B cell (primary cell): Measurements from ENCODE around the gene LRRN4. TPM values are rescaled to one million over a fixed set of nuclear protein-coding genes. Genes with fewer than 3 reads are reported as not detected.

Experiments
- ATAC-seq: fragments of 200-7000 bp; cut with Tn5 transposase; one replicate; pipeline ENCODE4 v1.10.0; 2021; ENCODE audit warnings: low read depth, mild to moderate bottlenecking, moderate number of reproducible peaks, moderate library complexity
- CTCF ChIA-PET: fragments of 350-600 bp; sonication (Branson Sonifier 250); formaldehyde crosslinking; loops from one replicate; lab custom pipeline; 2021; ENCODE audit warnings: antibody characterized with exemption, inconsistent platforms; lab: Charles Lee
- POLR2A ChIA-PET: fragments of 350-600 bp; sonication (Branson Sonifier 250); formaldehyde crosslinking; loops from one replicate; lab custom pipeline; 2021; ENCODE audit warnings: antibody characterized with exemption; lab: Charles Lee
- DNase-seq: peaks from one replicate; pipeline ENCODE4 v3.0.0; 2013
- H2AFZ ChIP-seq: 2 replicates; pipeline ENCODE4 v1.6.1; 2012; ENCODE audit warnings: mild to moderate bottlenecking, low read depth, low read length; ENCODE audit not compliant: insufficient read depth, poor library complexity, severe bottlenecking
- H3K27ac ChIP-seq, 2 donors: 1 replicate in 1 of 2; 2 replicates in 1 of 2; pipeline ENCODE4 v1.5.1; 2012 to 2013; ENCODE audit warnings: low read length in 2 of 2, mild to moderate bottlenecking in 2 of 2, moderate library complexity in 1 of 2
- H3K27me3 ChIP-seq, 4 experiments: fragments of 200-600 bp in 1 of 4; sonication (generic) in 1 of 4; replicated peaks in 1 of 4; 1 replicate in 2 of 4; 2 replicates in 2 of 4; pipeline versions ENCODE4 v1.6.1 to v1.7.0; 2013 to 2016; ENCODE audit warnings: low read length in 3 of 4, mild to moderate bottlenecking in 2 of 4, mixed read lengths in 1 of 4, moderate library complexity in 1 of 4; ENCODE audit not compliant: insufficient read depth in 4 of 4, control insufficient read depth in 3 of 4; ENCODE audit errors: control extremely low read depth in 1 of 4
- H3K36me3 ChIP-seq, 2 experiments: replicated peaks in 1 of 2; 1 replicate in 1 of 2; 2 replicates in 1 of 2; pipeline versions ENCODE4 v1.6.1 to v1.7.1; 2013; ENCODE audit warnings: low read length in 1 of 2; ENCODE audit not compliant: insufficient read depth in 2 of 2, control insufficient read depth in 1 of 2; ENCODE audit errors: control extremely low read depth in 1 of 2, extremely low read depth in 1 of 2
- H3K4me1 ChIP-seq, 2 donors: fragments of 200-600 bp in 1 of 2; sonication (generic) in 1 of 2; 1 replicate in 1 of 2; 2 replicates in 1 of 2; pipeline versions ENCODE4 v1.5.1 to v1.6.1; 2013 to 2017; ENCODE audit warnings: low read length in 2 of 2; ENCODE audit not compliant: control insufficient read depth in 2 of 2, insufficient read depth in 2 of 2
- H3K4me2 ChIP-seq: replicated peaks from 2 replicates; pipeline ENCODE3; 2012; ENCODE audit warnings: mild to moderate bottlenecking, low read depth, low read length; ENCODE audit not compliant: poor library complexity, severe bottlenecking
- H3K4me3 ChIP-seq, 5 experiments: fragments of 200-600 bp in 1 of 5; sonication (generic) in 1 of 5; 1 replicate in 3 of 5; 2 replicates in 2 of 5; pipeline versions ENCODE4 v1.5.1 to v1.7.0; 2011 to 2016; ENCODE audit warnings: low read length in 4 of 5, mild to moderate bottlenecking in 4 of 5, low read depth in 2 of 5, control low read depth in 1 of 5, moderate library complexity in 1 of 5; ENCODE audit not compliant: insufficient read depth in 1 of 5; ENCODE audit errors: control extremely low read depth in 1 of 5, extremely low read depth in 1 of 5
- H3K79me2 ChIP-seq: fragments of 200-600 bp; sonication (generic); one replicate; pipeline ENCODE4 v1.6.0; 2016; ENCODE audit warnings: low read length; ENCODE audit not compliant: control insufficient read depth, insufficient read depth
- H3K9ac ChIP-seq: fragments of 200-600 bp; sonication (generic); 2 replicates; pipeline ENCODE4 v1.6.1; 2017; ENCODE audit warnings: mild to moderate bottlenecking, low read length, moderate library complexity
- H3K9me3 ChIP-seq, 3 donors: one replicate each; pipeline versions ENCODE4 v1.6.1 to v1.7.1; 2013; ENCODE audit warnings: low read length in 2 of 3; ENCODE audit not compliant: control insufficient read depth in 2 of 3, insufficient read depth in 1 of 3; ENCODE audit errors: control extremely low read depth in 1 of 3
- H4K20me1 ChIP-seq: 2 replicates; pipeline ENCODE4 v1.6.0; 2012; ENCODE audit warnings: mild to moderate bottlenecking, low read length; ENCODE audit not compliant: insufficient read depth, control insufficient read depth, poor library complexity, severe bottlenecking
- H3K27ac Mint-ChIP-seq: one replicate; pipeline ENCODE4 v1.8.0; 2021; ENCODE audit warnings: mixed read lengths
- H3K27me3 Mint-ChIP-seq: one replicate; pipeline ENCODE4 v1.8.0; 2021; ENCODE audit warnings: mixed read lengths
- H3K4me1 Mint-ChIP-seq: one replicate; pipeline ENCODE4 v1.8.0; 2021; ENCODE audit warnings: mixed read lengths
- H3K4me3 Mint-ChIP-seq: one replicate; pipeline ENCODE4 v1.8.0; 2021; ENCODE audit warnings: mixed read lengths
- H3K9me3 Mint-ChIP-seq: one replicate; pipeline ENCODE4 v1.8.0; 2022; ENCODE audit warnings: mixed read lengths; ENCODE audit not compliant: insufficient read depth
- EZH2 ChIP-seq: IDR thresholded peaks from 2 replicates; pipeline ENCODE4 v1.6.1; 2012; ENCODE audit warnings: borderline replicate concordance, low read depth, mild to moderate bottlenecking, moderate library complexity, low read length; ENCODE audit not compliant: insufficient read depth, poor library complexity, severe bottlenecking
- WGBS: methylation state at CpG from one replicate; pipeline ENCODE4 v1.1.5; 2013; ENCODE audit warnings: missing lambda C conversion rate; ENCODE audit not compliant: insufficient coverage; 5-methylcytosine and 5-hydroxymethylcytosine counted together
- intact Hi-C: fragments of 100-400 bp; cut with micrococcal nuclease; formaldehyde crosslinking; loops from one replicate; pipeline ENCODE4 v1.10.0; 2022
- polyA plus RNA-seq: library from polyadenylated mRNA; depleted of rRNA; stranded (reverse); fragments of >200 nt; gene quantifications from 2 replicates; pipeline ENCODE4 v1.2.3, GENCODE V29; 2012
- total RNA-seq, 2 donors: library from RNA; stranded (reverse); fragments of 120-200 nt in 1 of 2; gene quantifications; 1 replicate in 1 of 2; 2 replicates in 1 of 2; pipeline versions ENCODE4 v1.2.3 to v1.2.4, GENCODE V29; 2013 to 2022
- TF ChIP-seq, protein P1 (sequence below): fragments of 200-600 bp; IDR thresholded peaks from one replicate; pipeline ENCODE4 v1.8.0; 2022; ENCODE audit warnings: antibody characterized with exemption, mild to moderate bottlenecking

LRRN4 gene
- total and polyA plus RNA-seq, 2 donors (not counting 1 experiment from before 2014, with no cell fraction given) = not detected

DNA sequence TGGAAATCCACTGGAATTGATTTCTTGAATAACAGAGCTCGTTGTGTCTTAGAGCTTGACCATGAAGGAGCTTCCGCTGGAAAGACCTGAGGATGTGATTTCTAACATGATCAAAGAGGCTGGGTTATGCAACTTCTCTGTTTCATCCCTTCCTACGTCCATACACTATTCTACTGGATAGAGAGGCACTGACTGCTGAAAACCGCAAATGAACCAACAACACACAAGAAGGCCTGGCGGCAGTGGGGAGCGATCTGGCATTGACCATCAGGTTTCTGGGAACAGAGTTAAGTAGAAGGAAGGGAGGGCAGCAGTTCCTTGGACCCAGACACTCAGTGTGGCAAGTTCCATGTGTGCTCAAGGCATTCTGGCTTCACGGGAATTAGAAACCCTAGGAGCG is 13.3 kb downstream of the LRRN4 start:
- H3K9me3 ChIP-seq = peaks cover 0 to 9% (median 0%) of the 10 kb centered on the region in 3 donors
- no peaks in the 10 kb centered on the region for H3K27me3 ChIP-seq
- ChIA-PET POLR2A (no interaction called here), CTCF (no interaction called here)
- H3K27ac ChIP-seq = no peak overlapping the region
- H3K79me2 ChIP-seq = no peaks in the 10 kb centered on the region
- H3K4me1 ChIP-seq = no peaks in the 10 kb centered on the region
- no peak for TF ChIP-seq EZH2
- TF ChIP-seq, protein P1, sequence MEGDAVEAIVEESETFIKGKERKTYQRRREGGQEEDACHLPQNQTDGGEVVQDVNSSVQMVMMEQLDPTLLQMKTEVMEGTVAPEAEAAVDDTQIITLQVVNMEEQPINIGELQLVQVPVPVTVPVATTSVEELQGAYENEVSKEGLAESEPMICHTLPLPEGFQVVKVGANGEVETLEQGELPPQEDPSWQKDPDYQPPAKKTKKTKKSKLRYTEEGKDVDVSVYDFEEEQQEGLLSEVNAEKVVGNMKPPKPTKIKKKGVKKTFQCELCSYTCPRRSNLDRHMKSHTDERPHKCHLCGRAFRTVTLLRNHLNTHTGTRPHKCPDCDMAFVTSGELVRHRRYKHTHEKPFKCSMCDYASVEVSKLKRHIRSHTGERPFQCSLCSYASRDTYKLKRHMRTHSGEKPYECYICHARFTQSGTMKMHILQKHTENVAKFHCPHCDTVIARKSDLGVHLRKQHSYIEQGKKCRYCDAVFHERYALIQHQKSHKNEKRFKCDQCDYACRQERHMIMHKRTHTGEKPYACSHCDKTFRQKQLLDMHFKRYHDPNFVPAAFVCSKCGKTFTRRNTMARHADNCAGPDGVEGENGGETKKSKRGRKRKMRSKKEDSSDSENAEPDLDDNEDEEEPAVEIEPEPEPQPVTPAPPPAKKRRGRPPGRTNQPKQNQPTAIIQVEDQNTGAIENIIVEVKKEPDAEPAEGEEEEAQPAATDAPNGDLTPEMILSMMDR = no peak
- 100% methylated on average over 5 of the region's 8 CpGs for WGBS
- H3K4me3 ChIP-seq = no peak overlapping the region
- H3K4me1 Mint-ChIP-seq = no peaks in the 10 kb centered on the region
- H4K20me1 ChIP-seq = no peaks in the 10 kb centered on the region
- H3K4me2 ChIP-seq = no peak overlapping the region
- no peak overlapping the region for H3K9ac ChIP-seq
- H3K4me3 Mint-ChIP-seq = no peak overlapping the region
- ATAC-seq (no peak), DNase-seq (no peak)
- no peaks in the 10 kb centered on the region for H3K27me3 Mint-ChIP-seq
- intact Hi-C loops = no loop called here
- H2AFZ ChIP-seq = no peak overlapping the region
- H3K36me3 ChIP-seq = peaks cover 1 to 23% of the 10 kb centered on the region in 2 experiments
- H3K9me3 Mint-ChIP-seq = no peaks in the 10 kb centered on the region
- no peak overlapping the region for H3K27ac Mint-ChIP-seq

DNA sequence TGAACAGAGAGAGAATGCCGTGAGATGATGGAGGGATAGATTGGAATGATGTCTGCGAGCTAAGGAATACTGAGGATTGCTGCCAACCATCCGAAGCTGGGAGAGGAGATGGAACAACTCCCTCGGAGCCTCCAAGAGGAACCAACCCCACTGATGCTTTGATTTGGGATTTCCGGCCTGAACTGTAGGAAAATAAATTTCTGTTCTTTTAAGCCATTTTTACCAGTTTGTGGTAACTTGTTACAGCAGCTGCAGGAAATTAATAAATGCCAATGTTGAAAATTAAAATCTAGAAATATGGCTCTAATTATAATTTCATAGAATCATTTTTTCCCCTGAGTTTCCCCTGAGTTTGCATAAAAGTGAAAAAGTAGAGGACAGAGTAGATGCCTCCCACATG is 14.1 kb downstream of the LRRN4 start:
- H3K9me3 Mint-ChIP-seq = no peaks in the 10 kb centered on the region
- H3K4me1 ChIP-seq = no peaks in the 10 kb centered on the region
- no CpG with 5 or more reads among the region's 5 CpGs for WGBS
- no peaks in the 10 kb centered on the region for H4K20me1 ChIP-seq
- DNase-seq (no peak), ATAC-seq (no peak)
- no peak overlapping the region for H3K9ac ChIP-seq
- H3K36me3 ChIP-seq = peaks cover 1 to 30% of the 10 kb centered on the region in 2 experiments
- H3K4me3 Mint-ChIP-seq = no peak overlapping the region
- no peak overlapping the region for H2AFZ ChIP-seq
- no peak overlapping the region for H3K27ac ChIP-seq
- no peaks in the 10 kb centered on the region for H3K27me3 Mint-ChIP-seq
- H3K4me2 ChIP-seq = no peak overlapping the region
- POLR2A ChIA-PET = no interaction called here
- H3K27me3 ChIP-seq = no peaks in the 10 kb centered on the region
- H3K9me3 ChIP-seq = peaks cover 0 to 9% (median 0%) of the 10 kb centered on the region in 3 donors
- H3K4me1 Mint-ChIP-seq = no peaks in the 10 kb centered on the region
- CTCF ChIA-PET = no interaction called here
- no peak overlapping the region for H3K27ac Mint-ChIP-seq
- TF ChIP-seq EZH2 = no peak
- TF ChIP-seq, protein P1 = no peak
- no peaks in the 10 kb centered on the region for H3K79me2 ChIP-seq
- intact Hi-C loops = no loop called here
- no peak overlapping the region for H3K4me3 ChIP-seq
